SH-SY5Y (cell line): Measurements from ENCODE around the gene NFIL3.

Source experiments
- GATA2 ChIP-seq: IDR thresholded peaks from 2 replicates; pipeline ENCODE4 v1.6.1; 2011; ENCODE audit warnings: mild to moderate bottlenecking, low read depth, low read length
- GATA3 ChIP-seq: IDR thresholded peaks from 2 replicates; pipeline ENCODE4 v1.6.1; 2011; ENCODE audit warnings: low read depth, mild to moderate bottlenecking, low read length, moderate library complexity

NFIL3 gene

DNA sequence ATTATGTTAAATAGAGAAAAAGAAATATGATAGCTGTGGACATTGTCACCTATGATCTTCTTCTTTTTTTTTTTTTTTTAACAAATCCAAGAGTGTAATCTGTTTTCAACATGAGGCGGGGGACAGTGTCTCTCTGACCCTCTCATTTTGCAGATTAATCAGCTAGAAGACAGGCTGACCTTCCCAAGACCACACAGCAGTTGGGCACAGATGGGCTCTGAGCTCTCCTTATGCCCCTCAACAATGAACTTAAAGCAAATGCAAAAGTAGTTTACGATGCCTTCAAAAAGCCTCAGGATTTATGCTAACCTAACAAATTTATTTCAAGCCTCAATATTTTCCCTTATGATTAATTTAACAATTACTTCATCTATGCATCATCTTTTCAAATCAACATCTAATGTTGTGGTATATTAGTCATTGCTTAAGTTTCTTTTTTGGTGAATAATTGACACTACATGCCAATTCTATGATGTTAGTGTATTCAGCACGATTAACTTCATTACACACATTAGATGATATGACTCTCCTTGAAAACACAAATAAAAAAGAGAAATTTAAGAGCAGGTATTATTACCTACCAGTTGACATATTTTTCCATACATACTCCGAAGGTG lies 7.4 kb downstream of the NFIL3 start:
- TF ChIP-seq GATA3: no peak
- no peak for TF ChIP-seq GATA2

DNA sequence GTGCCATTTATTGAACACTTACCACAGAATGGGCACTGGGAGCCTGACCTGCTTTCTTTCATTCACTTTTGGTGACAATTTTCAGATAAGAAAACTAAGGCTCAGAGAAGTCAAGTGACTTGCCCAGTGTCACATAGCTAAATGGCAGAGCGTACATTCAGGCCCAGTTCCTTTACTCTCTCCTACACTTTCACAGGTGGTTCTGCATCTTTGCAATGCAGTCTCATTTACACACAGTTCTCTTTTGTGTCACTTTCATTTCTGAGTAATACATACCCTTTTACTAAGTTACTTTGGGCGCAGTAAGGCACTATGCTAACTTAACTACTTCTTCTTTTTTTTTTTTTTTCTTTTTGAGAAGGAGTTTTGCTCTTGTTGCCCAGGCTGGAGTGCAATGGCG lies 8.3 kb downstream of the NFIL3 start:
- no peak for TF ChIP-seq GATA3
- TF ChIP-seq GATA2: no peak

- TF ChIP-seq GATA3: no peak
- no peak for TF ChIP-seq GATA2
Measured at GRCh38 chr9:91412941-91413340, 10.7 kb downstream of the NFIL3 start.

GRCh38 chr9:91411096-91411771 lies 12.4 kb downstream of the NFIL3 start:
- TF ChIP-seq GATA2: no peak

DNA sequence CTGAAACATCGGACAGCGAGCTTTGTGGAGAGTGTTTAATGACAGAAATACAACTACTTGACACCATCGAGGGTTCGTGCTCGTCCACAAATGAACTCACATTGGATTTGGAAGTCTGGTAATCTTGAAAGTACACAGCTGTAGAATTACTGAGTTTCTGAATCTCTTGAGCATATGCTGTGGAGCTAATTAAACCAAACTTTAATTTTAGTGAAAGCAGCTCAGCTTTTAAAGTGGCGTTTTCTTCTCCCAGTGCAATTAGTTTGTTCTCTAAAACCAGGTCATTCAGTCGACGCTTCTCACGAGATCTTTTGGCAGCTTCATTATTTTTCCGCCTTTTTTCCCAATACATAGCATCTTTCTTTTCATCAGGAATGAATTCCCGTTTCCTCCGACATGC lies 13.5 kb downstream of the NFIL3 start:
- TF ChIP-seq GATA3 (no peak), GATA2 (no peak)

DNA sequence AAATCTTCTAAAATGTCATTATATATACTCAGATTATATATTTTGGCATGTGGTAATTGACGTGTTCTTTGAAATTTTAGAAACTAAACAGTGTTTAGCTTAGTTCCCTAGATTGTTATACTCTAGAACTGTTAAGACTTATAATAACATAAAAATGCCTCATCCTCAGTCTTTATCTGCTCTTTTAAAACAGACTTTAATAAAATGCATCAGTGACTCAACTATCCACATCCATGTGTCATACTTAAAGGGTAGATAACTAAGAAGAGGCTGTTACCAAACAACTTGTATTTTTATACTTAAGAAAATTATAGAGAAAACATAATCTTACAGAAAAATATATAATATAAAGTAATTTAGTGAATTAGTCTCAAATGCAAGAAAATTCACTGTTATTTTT lies 15.2 kb downstream of the NFIL3 start:
- no peak for TF ChIP-seq GATA2
- TF ChIP-seq GATA3: no peak

- no peak for TF ChIP-seq GATA2
- no peak for TF ChIP-seq GATA3
Measured at GRCh38 chr9:91407580-91408318, 15.9 kb downstream of the NFIL3 start.

DNA sequence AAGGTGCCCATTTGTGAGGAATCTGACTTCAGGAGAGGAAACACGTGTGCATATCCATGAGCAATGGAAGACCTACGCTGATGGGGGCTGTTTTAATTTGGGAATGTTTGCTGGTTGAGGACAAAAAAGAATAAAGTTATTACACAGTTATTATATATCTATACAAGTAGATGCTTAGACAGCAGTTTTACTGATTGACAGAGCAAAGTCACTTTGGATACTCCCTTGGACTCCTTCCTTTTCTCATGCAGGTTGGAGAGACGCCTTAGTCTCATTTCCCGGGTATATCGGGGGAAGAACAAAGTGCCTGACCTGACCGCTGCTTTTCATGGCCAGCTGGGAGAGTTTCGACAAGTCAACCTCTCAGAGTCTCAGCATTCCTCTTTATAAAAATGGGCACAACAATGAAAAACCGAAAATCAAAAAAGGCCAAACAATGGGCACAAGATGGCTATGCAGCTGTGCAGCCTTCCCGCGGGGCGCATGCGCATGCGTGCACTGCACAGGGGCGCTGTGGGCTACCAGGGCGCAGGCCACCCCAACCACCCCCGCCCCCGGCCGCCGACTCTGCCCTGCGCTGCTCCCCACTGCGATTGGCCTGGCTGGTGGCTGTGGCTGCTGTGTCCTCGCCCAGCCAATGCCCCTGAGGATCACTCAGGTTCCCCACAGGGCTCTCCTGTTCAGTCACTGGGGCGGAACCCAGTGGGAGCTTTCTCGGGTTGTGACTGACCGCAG lies 18.1 kb downstream of the NFIL3 start:
- TF ChIP-seq GATA3 (no peak), GATA2 (no peak)

GRCh38 chr9:91403665-91404543 lies 19.7 kb downstream of the NFIL3 start:
- no peak for TF ChIP-seq GATA3
- no peak for TF ChIP-seq GATA2

- TF ChIP-seq GATA2 (no peak), GATA3 (no peak)
Measured at GRCh38 chr9:91398926-91399325, 24.7 kb downstream of the NFIL3 start.

DNA sequence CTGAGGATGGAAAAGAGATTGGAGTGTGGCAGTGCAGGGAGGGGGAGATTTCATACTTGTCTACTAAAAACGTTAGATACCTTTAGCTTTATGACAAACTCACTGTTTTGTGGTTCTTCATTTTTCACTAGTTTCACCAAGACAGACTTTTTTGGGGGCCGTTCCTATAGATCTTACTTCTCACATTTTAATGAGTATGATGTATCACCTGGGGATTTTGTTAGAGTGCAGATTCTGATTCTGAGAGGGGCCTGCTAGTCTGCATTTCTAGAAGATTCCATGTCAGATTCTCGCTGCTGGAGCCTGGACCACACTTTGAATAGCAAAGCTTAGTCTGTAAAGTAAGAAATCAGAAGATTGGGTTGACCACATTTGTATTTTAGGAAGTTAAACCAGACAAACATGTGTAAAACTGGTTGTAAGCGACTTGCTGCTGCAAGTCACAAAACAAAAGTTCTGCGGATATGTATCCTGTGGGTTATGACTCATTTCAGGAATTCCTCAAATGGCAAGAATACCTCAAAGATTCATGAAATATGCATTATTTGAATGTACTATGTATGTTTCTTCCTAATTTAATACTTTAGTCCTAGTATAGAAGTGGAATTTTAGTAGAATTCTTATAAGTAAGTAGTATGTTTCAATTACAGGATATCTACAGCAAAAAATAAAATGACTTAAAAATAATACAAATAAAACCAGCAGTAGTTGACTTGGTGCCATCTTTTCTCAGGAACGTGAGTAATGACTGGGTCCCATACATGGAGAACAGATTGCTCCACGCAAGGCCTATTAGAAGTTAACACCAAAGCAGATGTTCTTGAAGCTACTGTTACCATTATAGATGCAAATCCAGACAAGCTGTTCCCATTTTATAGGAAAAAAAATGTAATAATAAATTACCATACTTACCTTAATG lies 27.8 kb downstream of the NFIL3 start:
- no peak for TF ChIP-seq GATA3
- no peak for TF ChIP-seq GATA2

- TF ChIP-seq GATA2: no peak
- no peak for TF ChIP-seq GATA3
Measured at GRCh38 chr9:91395106-91395552, 28.5 kb downstream of the NFIL3 start.

GRCh38 chr9:91393826-91394225 lies 29.8 kb downstream of the NFIL3 start:
- TF ChIP-seq GATA2 (no peak), GATA3 (no peak)
